ENCODE results near the gene OTOG. TPM values are rescaled to one million over a fixed set of nuclear protein-coding genes. Genes with fewer than 3 reads are reported as not detected.

The OTOG gene
- total RNA-seq, 1 experiment from 2014 or later = 0.35 TPM

DNA sequence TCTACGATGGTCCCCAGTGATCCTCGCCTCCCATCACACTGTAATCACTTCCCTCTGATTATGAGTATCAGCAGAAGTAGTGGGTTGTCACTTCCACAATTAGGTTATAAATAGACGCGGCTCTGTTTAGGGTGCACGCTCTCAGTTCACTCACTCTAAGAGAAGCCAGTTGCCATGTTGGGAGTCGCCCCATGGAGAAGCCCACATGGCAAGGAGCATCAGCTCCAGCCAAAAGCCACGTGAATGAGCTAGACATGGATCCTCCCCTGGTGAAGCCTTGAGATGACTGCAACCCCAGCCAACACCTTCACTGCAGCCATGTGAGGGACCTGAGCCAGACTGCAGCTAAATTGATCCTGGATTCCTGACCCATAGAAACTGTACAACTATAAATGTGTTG is 145.9 kb downstream of the OTOG start:
- Histone ChIP-seq H3K14ac (ENCODE audit: insufficient read depth, low read length) (no peak overlapping the region), H3K56ac (ENCODE audit: insufficient read length, low read depth, low read length) (no peak overlapping the region), H3K23me2 (ENCODE audit: insufficient read length, low read depth, low read length, poor library complexity, severe bottlenecking) (peaks cover 4% of the 10 kb centered on the region), H3K79me2 (ENCODE audit: insufficient read depth, low read length) (0 out of 2 replicates have a peak, but pooled peaks cover 1% of the 10 kb centered on the region), H3K4me2 (ENCODE audit: insufficient read depth, insufficient read length, low read length) (no peak overlapping the region), H4K8ac (replicated peaks; ENCODE audit: insufficient read length, low read depth, low read length) (no peak overlapping the region), H2BK15ac (ENCODE audit: low read depth, low read length) (no peak overlapping the region), H3K27me3 (ENCODE audit: insufficient read depth, low read length) (peaks cover 19% of the 10 kb centered on the region), H2BK120ac (ENCODE audit: low read depth, low read length, poor library complexity, severe bottlenecking) (no peak overlapping the region), H3K23ac (ENCODE audit: insufficient read length, low read depth, low read length) (no peak overlapping the region), H3K4ac (ENCODE audit: low read depth, low read length) (no peak overlapping the region), H2BK20ac (ENCODE audit: low read depth, low read length, poor library complexity, severe bottlenecking) (no peak overlapping the region), H4K91ac (ENCODE audit: insufficient read length, low read depth, low read length) (no peak overlapping the region), H2BK5ac (ENCODE audit: insufficient read length, low read length) (no peak overlapping the region), H3K9ac (ENCODE audit: extremely low read depth, insufficient read length, low read length) (no peak overlapping the region), H4K20me1 (ENCODE audit: control insufficient read depth, insufficient read depth, insufficient read length) (no peaks in the 10 kb centered on the region), H3K18ac (ENCODE audit: insufficient read length, low read depth, low read length) (no peak overlapping the region), H2AFZ (ENCODE audit: low read length) (no peak overlapping the region), H3K27ac (ENCODE audit: insufficient read length, low read depth, low read length) (no peak overlapping the region), H3K79me1 (ENCODE audit: insufficient read depth, low read depth, low read length, poor library complexity, severe bottlenecking) (no peaks in the 10 kb centered on the region), H3T11ph (ENCODE audit: low read length) (no peak overlapping the region), H3K4me1 (ENCODE audit: insufficient read depth, low read length) (no peaks in the 10 kb centered on the region), H4K5ac (ENCODE audit: insufficient read length, low read depth, low read length) (no peak overlapping the region), H2BK12ac (ENCODE audit: insufficient read length, low read depth, low read length) (no peak overlapping the region), H2AK5ac (ENCODE audit: insufficient read length, low read length) (no peak overlapping the region), H3K9me3 (ENCODE audit: control insufficient read depth, low read depth, low read length) (no peaks in the 10 kb centered on the region)
- no peak overlapping the region for H3K27ac Mint-ChIP-seq
- H3K27me3 Mint-ChIP-seq (ENCODE audit: low read depth) = peaks cover 63% of the 10 kb centered on the region
- no CpG with 5 or more reads among the region's 7 CpGs for WGBS (ENCODE audit: extremely low coverage, insufficient read length, low lambda C conversion rate)
- peaks cover 0 to 11% of the 10 kb centered on the region in 2 experiments; a peak in 3 of 4 replicates for H3K4me1 Mint-ChIP-seq
- DNase-seq = no peak
- no peaks in the 10 kb centered on the region for H3K36me3 Mint-ChIP-seq (ENCODE audit: insufficient read depth in 1 of 3, low read depth in 3 of 3)
- TF ChIP-seq, protein P1, sequence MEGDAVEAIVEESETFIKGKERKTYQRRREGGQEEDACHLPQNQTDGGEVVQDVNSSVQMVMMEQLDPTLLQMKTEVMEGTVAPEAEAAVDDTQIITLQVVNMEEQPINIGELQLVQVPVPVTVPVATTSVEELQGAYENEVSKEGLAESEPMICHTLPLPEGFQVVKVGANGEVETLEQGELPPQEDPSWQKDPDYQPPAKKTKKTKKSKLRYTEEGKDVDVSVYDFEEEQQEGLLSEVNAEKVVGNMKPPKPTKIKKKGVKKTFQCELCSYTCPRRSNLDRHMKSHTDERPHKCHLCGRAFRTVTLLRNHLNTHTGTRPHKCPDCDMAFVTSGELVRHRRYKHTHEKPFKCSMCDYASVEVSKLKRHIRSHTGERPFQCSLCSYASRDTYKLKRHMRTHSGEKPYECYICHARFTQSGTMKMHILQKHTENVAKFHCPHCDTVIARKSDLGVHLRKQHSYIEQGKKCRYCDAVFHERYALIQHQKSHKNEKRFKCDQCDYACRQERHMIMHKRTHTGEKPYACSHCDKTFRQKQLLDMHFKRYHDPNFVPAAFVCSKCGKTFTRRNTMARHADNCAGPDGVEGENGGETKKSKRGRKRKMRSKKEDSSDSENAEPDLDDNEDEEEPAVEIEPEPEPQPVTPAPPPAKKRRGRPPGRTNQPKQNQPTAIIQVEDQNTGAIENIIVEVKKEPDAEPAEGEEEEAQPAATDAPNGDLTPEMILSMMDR (conservative IDR thresholded peaks at IDR 0.05) = no peak
- H3K9me3 Mint-ChIP-seq = no peaks in the 10 kb centered on the region
- no peak overlapping the region for H3K4me3 Mint-ChIP-seq
